GM23338 (cell line): Measurements from ENCODE around the gene RAMACL.
"Not testable (repeated sequence)": the region's sequence is repeated elsewhere in the genome, so short reads cannot be mapped to it uniquely, and the experiment has no call there.

Source experiments
- CREB1 ChIP-seq: fragments of 250-450 bp; sonication (Bioruptor Pico); IDR thresholded peaks from 2 replicates; pipeline ENCODE4 v1.5.0; 2020; ENCODE audit warnings: low read depth, mild to moderate bottlenecking, moderate library complexity
- CTCF ChIP-seq, 2 experiments: fragments of 200-600 bp in 1 of 2; sonication (generic) in 1 of 2; conservative IDR thresholded peaks; 2 replicates each; pipeline versions ENCODE4 v1.5.1 to v1.6.1; 2016 to 2017; ENCODE audit warnings: antibody characterized with exemption in 2 of 2, low read depth in 2 of 2, mild to moderate bottlenecking in 2 of 2, moderate library complexity in 1 of 2
- EZH2 ChIP-seq: fragments of 200-600 bp; sonication (generic); IDR thresholded peaks from one replicate; pipeline ENCODE4 v1.8.0; 2017; ENCODE audit warnings: antibody characterized with exemption, mild to moderate bottlenecking, low read depth; ENCODE audit not compliant: unreplicated experiment
- EZH2phosphoT487 ChIP-seq: fragments of 200-600 bp; sonication (generic); IDR thresholded peaks from one replicate; pipeline ENCODE4 v1.8.1; 2018; ENCODE audit warnings: antibody characterized with exemption; ENCODE audit not compliant: unreplicated experiment
- JUNB ChIP-seq: IDR thresholded peaks from one replicate; pipeline ENCODE4 v1.6.1; 2016; ENCODE audit warnings: antibody characterized with exemption; ENCODE audit not compliant: unreplicated experiment
- POLR2AphosphoS5 ChIP-seq: IDR thresholded peaks from 2 replicates; pipeline ENCODE4 v1.6.1; 2016; ENCODE audit warnings: antibody characterized with exemption, low read depth
- REST ChIP-seq: IDR thresholded peaks from one replicate; pipeline ENCODE4 v1.6.1; 2018; ENCODE audit warnings: antibody characterized with exemption; ENCODE audit not compliant: unreplicated experiment
- ZNF331 ChIP-seq: fragments of 250-450 bp; sonication (Bioruptor Pico); IDR thresholded peaks from 2 replicates; pipeline ENCODE4 v1.5.0; 2020; ENCODE audit warnings: low read depth, mild to moderate bottlenecking, moderate library complexity

- TF ChIP-seq CTCF (conservative IDR thresholded peaks at IDR 0.05; ENCODE audit: low read depth in 2 of 2); POLR2AphosphoS5; JUNB; EZH2; EZH2phosphoT487; CREB1 (CRISPR knock-in tag); REST; ZNF331: not testable (repeated sequence)
Observed at GRCh38 chr6:166634581-166634980, 48.1 kb upstream of the RAMACL start.
